A549 (cell line): ENCODE data around the gene GTF2A1.

Experiments
- BHLHE40 ChIP-seq: IDR thresholded peaks from 2 replicates; pipeline ENCODE4 v1.6.1; 2012; ENCODE audit warnings: low read depth, low read length, inconsistent platforms
- CBX8 ChIP-seq: fragments of 200-600 bp; sonication (generic); IDR thresholded peaks from 2 replicates; pipeline ENCODE4 v1.6.1; 2016
- EHMT2 ChIP-seq: fragments of 200-600 bp; sonication (generic); IDR thresholded peaks from 2 replicates; pipeline ENCODE4 v1.6.1; 2016; ENCODE audit warnings: antibody characterized with exemption, low read depth, mild to moderate bottlenecking, moderate library complexity
- EP300 ChIP-seq, 2 experiments: fragments of >200 bp; sonication (Bioruptor Twin); formaldehyde crosslinking; IDR thresholded peaks; 2 replicates in 1 of 2; 3 replicates in 1 of 2; pipeline ENCODE4 v1.6.1; 2016 to 2017
- KDM1A ChIP-seq: fragments of 200-600 bp; sonication (generic); IDR thresholded peaks from 2 replicates; pipeline ENCODE4 v1.6.1; 2016; ENCODE audit warnings: low read depth, mild to moderate bottlenecking
- MAFK ChIP-seq: fragments of 450-650 bp; IDR thresholded peaks from 2 replicates; pipeline ENCODE4 v1.6.1; 2014; ENCODE audit not compliant: partially characterized antibody
- NPAS2 ChIP-seq: fragments of 250-450 bp; sonication (Bioruptor Pico); IDR thresholded peaks from 2 replicates; pipeline ENCODE4 v1.8.0; 2022; ENCODE audit warnings: mild to moderate bottlenecking, moderate library complexity, borderline replicate concordance
- POLR2A ChIP-seq: IDR thresholded peaks from 2 replicates; pipeline ENCODE4 v1.6.1; 2012; ENCODE audit warnings: mild to moderate bottlenecking, low read length
- SMC3 ChIP-seq: fragments of >200 bp; sonication (Bioruptor Twin); formaldehyde crosslinking; IDR thresholded peaks from 3 replicates; pipeline ENCODE4 v1.6.1; 2018; ENCODE audit warnings: inconsistent platforms
- TF ChIP-seq, protein P1 (sequence below): fragments of >200 bp; sonication (Bioruptor Twin); formaldehyde crosslinking; IDR thresholded peaks from 3 replicates; pipeline ENCODE4 v1.5.1; 2016
- TF ChIP-seq, protein P2 (sequence below): fragments of >200 bp; sonication (Bioruptor Twin); formaldehyde crosslinking; IDR thresholded peaks from 3 replicates; pipeline ENCODE4 v1.6.1; 2016
- TF ChIP-seq, protein P3 (sequence below): fragments of 200-600 bp; sonication (generic); IDR thresholded peaks from 2 replicates; pipeline ENCODE4 v1.6.1; 2016; ENCODE audit warnings: antibody characterized with exemption, mild to moderate bottlenecking, moderate library complexity

DNA sequence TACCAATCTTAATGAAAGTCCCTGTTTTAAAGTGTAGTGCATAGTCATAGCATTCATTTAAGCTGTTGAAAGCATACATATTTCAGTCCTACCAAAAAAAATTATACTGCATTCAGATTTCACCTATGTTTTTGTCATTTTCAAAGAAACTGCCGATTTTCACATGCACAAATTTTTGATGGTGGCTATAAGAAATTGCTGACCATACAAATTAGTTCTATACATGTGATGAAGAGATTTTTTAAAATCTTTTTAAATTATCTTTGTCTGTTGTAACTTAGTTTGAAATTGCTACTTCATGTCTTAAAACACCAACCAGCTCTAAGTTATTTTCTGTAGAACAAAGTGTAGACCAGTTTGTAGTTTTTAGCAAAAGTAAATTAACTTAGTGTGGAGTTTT, 3.5 kb upstream of the GTF2A1 start:
- TF ChIP-seq KDM1A (no peak), EP300 (IDR thresholded peaks at IDR 0.05) (no peak), POLR2A (no peak), BHLHE40 (no peak), EHMT2 (no peak), NPAS2 (CRISPR knock-in tag) (no peak), CBX8 (no peak), SMC3 (no peak), MAFK (peak; percentile 93)
- TF ChIP-seq, protein P1, sequence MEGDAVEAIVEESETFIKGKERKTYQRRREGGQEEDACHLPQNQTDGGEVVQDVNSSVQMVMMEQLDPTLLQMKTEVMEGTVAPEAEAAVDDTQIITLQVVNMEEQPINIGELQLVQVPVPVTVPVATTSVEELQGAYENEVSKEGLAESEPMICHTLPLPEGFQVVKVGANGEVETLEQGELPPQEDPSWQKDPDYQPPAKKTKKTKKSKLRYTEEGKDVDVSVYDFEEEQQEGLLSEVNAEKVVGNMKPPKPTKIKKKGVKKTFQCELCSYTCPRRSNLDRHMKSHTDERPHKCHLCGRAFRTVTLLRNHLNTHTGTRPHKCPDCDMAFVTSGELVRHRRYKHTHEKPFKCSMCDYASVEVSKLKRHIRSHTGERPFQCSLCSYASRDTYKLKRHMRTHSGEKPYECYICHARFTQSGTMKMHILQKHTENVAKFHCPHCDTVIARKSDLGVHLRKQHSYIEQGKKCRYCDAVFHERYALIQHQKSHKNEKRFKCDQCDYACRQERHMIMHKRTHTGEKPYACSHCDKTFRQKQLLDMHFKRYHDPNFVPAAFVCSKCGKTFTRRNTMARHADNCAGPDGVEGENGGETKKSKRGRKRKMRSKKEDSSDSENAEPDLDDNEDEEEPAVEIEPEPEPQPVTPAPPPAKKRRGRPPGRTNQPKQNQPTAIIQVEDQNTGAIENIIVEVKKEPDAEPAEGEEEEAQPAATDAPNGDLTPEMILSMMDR: no peak
- TF ChIP-seq, protein P2, sequence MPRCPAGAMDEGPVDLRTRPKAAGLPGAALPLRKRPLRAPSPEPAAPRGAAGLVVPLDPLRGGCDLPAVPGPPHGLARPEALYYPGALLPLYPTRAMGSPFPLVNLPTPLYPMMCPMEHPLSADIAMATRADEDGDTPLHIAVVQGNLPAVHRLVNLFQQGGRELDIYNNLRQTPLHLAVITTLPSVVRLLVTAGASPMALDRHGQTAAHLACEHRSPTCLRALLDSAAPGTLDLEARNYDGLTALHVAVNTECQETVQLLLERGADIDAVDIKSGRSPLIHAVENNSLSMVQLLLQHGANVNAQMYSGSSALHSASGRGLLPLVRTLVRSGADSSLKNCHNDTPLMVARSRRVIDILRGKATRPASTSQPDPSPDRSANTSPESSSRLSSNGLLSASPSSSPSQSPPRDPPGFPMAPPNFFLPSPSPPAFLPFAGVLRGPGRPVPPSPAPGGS: no peak
- TF ChIP-seq, protein P3, sequence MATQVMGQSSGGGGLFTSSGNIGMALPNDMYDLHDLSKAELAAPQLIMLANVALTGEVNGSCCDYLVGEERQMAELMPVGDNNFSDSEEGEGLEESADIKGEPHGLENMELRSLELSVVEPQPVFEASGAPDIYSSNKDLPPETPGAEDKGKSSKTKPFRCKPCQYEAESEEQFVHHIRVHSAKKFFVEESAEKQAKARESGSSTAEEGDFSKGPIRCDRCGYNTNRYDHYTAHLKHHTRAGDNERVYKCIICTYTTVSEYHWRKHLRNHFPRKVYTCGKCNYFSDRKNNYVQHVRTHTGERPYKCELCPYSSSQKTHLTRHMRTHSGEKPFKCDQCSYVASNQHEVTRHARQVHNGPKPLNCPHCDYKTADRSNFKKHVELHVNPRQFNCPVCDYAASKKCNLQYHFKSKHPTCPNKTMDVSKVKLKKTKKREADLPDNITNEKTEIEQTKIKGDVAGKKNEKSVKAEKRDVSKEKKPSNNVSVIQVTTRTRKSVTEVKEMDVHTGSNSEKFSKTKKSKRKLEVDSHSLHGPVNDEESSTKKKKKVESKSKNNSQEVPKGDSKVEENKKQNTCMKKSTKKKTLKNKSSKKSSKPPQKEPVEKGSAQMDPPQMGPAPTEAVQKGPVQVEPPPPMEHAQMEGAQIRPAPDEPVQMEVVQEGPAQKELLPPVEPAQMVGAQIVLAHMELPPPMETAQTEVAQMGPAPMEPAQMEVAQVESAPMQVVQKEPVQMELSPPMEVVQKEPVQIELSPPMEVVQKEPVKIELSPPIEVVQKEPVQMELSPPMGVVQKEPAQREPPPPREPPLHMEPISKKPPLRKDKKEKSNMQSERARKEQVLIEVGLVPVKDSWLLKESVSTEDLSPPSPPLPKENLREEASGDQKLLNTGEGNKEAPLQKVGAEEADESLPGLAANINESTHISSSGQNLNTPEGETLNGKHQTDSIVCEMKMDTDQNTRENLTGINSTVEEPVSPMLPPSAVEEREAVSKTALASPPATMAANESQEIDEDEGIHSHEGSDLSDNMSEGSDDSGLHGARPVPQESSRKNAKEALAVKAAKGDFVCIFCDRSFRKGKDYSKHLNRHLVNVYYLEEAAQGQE: no peak
